PC-9 (cell line): ENCODE data around the gene ROR2.

ENCODE experiments used
- EZH2 ChIP-seq: fragments of 200-600 bp; sonication (generic); IDR thresholded peaks from 2 replicates; pipeline ENCODE4 v1.8.0; 2017; ENCODE audit warnings: antibody characterized with exemption, low read depth
- TF ChIP-seq, protein P1 (sequence below): fragments of 200-600 bp; sonication (generic); conservative IDR thresholded peaks from 2 replicates; pipeline ENCODE4 v1.6.1; 2017; ENCODE audit warnings: mixed run types, antibody characterized with exemption, mild to moderate bottlenecking, moderate library complexity

- no peak for TF ChIP-seq EZH2
- TF ChIP-seq, protein P1, sequence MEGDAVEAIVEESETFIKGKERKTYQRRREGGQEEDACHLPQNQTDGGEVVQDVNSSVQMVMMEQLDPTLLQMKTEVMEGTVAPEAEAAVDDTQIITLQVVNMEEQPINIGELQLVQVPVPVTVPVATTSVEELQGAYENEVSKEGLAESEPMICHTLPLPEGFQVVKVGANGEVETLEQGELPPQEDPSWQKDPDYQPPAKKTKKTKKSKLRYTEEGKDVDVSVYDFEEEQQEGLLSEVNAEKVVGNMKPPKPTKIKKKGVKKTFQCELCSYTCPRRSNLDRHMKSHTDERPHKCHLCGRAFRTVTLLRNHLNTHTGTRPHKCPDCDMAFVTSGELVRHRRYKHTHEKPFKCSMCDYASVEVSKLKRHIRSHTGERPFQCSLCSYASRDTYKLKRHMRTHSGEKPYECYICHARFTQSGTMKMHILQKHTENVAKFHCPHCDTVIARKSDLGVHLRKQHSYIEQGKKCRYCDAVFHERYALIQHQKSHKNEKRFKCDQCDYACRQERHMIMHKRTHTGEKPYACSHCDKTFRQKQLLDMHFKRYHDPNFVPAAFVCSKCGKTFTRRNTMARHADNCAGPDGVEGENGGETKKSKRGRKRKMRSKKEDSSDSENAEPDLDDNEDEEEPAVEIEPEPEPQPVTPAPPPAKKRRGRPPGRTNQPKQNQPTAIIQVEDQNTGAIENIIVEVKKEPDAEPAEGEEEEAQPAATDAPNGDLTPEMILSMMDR, result no peak
These were observed 185.4 kb downstream of the ROR2 start for GRCh38 chr9:91764661-91765060.
